ENCODE results near the gene TREM2.

TREM2 gene

DNA sequence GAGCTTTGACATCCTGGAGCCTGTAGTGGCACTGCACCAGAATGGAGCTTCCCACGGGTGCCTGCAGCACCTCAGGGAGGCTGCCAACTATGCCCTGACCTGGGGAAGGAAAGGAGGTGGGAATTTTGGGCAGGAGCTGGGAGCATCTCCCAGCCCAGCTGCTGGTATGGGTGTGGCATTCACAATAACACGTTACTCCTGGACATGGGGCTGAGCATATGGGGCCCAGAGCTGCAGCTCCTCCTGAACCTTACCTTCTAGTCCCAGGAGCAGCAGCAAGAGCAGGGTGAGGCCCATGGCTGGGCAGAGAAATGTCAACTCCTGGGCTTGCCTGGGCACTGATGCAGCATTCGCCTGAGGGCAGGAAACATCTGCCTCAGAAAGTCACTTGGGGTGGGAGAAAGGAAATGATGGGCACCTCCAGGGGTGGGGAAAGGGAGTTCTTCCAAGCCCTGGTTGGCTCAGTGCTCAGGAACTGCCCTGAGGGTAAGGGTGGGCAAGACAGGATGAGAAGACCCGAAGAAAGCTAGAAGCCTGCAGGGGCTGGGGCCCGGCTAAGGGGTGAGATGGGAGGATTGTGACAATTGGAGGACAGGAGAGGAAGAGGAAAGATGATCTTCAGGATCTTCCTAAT, 8.8 kb downstream of the TREM2 start, which contains the start of gene TREML1:
Gene TREML1, minus strand, starts transcription at position 356 of the 634 bp plus-strand sequence. Its CDS starts 59 bp downstream, at position 297.
- DNase-seq (ENCODE audit: low read depth), result no peak
- no peak within 1 kb of the TSS for H3K4me3 ChIP-seq (ENCODE audit: low read length)
- TF ChIP-seq, protein P1, sequence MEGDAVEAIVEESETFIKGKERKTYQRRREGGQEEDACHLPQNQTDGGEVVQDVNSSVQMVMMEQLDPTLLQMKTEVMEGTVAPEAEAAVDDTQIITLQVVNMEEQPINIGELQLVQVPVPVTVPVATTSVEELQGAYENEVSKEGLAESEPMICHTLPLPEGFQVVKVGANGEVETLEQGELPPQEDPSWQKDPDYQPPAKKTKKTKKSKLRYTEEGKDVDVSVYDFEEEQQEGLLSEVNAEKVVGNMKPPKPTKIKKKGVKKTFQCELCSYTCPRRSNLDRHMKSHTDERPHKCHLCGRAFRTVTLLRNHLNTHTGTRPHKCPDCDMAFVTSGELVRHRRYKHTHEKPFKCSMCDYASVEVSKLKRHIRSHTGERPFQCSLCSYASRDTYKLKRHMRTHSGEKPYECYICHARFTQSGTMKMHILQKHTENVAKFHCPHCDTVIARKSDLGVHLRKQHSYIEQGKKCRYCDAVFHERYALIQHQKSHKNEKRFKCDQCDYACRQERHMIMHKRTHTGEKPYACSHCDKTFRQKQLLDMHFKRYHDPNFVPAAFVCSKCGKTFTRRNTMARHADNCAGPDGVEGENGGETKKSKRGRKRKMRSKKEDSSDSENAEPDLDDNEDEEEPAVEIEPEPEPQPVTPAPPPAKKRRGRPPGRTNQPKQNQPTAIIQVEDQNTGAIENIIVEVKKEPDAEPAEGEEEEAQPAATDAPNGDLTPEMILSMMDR (conservative IDR thresholded peaks at IDR 0.05; ENCODE audit: low read length), result no peak

DNA sequence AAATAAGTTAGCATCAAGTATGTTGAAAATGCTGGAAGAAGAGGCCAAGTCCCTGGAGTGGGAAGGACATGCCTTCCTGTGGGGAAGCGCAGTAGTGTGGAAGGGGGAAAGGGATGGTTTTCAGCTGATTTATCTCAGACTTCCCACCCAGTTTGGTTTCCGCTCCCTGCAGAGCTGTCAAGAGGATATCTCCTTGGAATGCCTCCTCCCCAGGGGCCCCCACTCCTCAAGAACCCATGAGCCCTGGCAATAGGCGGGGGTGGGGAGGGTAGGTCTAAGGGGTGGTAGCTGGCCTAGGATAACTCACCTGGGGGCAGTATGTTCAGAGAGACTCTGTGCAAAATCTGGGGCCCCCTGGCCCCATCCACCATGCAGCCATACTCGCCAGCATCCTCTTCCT, 9.5 kb downstream of the TREM2 start:
- DNase-seq (ENCODE audit: low read depth), result no peak
- no peak overlapping the region for H3K4me3 ChIP-seq (ENCODE audit: low read length)
- TF ChIP-seq, protein P1 (conservative IDR thresholded peaks at IDR 0.05; ENCODE audit: low read length), result no peak

DNA sequence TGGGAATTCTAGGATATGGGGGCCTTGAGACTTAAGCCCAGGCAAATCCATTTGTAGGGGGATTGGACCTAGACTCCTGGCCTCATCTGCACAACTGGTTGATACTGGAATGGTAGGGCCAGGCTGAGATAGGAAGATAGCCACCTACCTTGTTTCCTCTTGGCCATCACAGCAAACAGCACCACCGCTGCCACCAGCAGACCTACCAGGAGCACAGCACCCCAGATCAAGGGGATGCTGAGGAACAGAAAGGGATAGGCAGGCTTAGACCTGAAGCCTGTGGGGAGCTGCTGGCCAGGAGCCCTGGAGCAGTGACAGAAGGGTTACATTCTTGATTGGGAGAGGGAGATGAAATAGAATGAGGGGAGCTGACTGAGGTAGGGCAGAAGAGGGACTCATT, 12.2 kb downstream of the TREM2 start:
- DNase-seq (ENCODE audit: low read depth), result no peak
- no peak overlapping the region for H3K4me3 ChIP-seq (ENCODE audit: low read length)
- TF ChIP-seq, protein P1 (conservative IDR thresholded peaks at IDR 0.05; ENCODE audit: low read length), result no peak

DNA sequence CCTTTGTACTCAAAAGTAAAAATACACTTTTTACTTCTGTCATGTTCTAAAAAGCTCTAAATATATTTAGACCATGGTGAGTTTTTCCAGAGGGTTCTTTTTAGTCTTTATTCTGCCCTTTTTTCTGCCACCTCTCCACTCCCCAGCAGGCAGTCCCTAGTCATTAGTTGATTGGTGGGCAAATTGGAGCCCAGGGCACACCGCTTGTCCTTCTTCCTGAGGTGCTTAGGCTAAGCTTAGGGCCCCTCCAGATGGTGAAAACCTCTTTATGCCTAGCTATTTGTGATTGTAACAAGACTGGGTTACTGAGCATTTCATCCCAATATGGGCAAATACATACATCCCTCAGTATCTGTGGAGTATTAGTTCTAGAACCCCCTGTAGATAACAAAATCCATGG, 15.0 kb downstream of the TREM2 start:
- DNase-seq (ENCODE audit: low read depth), result no peak
- H3K4me3 ChIP-seq (ENCODE audit: low read length), result no peak overlapping the region
- TF ChIP-seq, protein P1 (conservative IDR thresholded peaks at IDR 0.05; ENCODE audit: low read length), result no peak

DNA sequence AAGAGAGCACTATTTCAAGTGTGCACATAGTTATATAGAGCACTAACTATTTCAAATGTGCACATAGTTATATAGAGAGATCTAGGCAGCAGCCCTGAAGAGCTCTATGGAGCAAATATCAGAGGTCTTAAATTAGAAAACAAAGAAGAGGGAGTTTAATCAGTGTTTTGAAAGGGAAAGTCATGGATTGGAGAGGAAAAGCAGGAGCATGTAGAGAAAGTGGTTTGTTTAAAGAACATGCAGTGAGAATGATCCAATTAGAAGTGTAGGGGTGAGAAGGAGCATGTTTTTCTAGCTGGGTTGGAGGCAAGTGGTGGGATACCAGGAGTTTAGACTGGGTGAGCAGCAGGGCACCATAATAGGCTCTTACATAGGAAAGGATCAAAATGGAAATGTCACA, 26.0 kb downstream of the TREM2 start:
- no peak for DNase-seq (ENCODE audit: low read depth)
- TF ChIP-seq, protein P1 (conservative IDR thresholded peaks at IDR 0.05; ENCODE audit: low read length), result no peak
- no peak overlapping the region for H3K4me3 ChIP-seq (ENCODE audit: low read length)

DNA sequence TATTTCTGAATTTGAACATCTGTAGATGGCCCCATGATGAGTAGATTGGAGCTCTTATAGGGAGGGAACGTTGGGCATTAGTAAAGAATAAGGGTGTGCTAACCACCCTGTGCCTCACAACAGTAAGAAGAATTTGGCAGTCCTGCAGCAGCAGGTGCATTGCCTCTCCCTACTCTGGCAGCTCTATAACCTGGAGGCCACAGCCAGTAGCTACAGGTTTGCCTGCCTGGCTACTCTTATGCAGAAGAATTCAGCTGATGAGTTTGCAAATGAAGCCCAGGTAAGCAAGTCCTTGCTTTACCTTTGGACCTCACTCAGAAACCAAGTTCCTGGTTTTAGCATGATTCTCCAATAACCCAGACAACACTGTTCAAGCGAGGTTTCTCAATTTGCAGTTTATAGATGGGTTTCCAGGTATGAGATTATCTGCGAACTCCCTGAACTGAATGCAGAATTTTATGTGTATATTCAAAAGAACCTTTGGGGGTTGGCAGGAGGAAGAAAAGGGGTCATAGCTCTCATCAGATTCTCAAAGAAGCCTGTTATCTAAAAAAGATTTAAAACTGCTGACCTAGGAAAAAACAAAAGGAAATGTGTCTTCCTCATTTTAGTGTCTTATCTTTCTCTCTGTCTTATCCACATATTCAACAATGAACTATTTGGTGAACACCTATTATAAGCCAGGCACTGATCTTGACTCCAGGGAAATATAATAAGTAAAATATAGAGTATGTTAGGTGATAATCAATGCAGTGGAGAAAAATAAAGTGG, 27.7 kb downstream of the TREM2 start:
- TF ChIP-seq, protein P1 (conservative IDR thresholded peaks at IDR 0.05; ENCODE audit: low read length), result no peak
- no peak overlapping the region for H3K4me3 ChIP-seq (ENCODE audit: low read length)
- DNase-seq (ENCODE audit: low read depth), result no peak

DNA sequence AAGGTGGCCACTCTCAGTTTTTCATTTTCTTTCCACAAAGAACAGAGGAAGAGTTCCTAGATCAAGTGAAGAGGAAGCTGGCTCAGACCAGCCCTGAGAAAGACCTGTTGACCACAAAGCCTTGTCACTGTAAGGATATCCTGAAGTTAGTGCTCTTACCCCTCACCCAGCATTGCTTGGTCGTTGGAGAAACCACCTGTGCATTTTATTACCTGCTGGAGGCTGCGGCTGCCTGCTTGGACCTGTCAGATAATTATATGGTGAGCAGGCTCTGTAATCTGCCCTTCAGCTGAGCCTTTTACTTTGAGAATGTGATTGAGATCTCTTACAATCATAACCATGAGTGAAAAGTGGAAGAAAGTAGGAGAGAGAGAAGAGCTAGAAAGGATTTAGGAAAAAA, 30.7 kb downstream of the TREM2 start:
- TF ChIP-seq, protein P1 (conservative IDR thresholded peaks at IDR 0.05; ENCODE audit: low read length), result no peak
- no peak overlapping the region for H3K4me3 ChIP-seq (ENCODE audit: low read length)
- DNase-seq (ENCODE audit: low read depth), result no peak

Measured in AG10803 (cell line).